Left ventricle myocardium inferior (tissue), 1 donor: ENCODE data around the gene REEP5. TPM values are rescaled to one million over a fixed set of nuclear protein-coding genes. Genes with fewer than 3 reads are reported as not detected.

Experiments used
- DNase-seq: peaks from one replicate; pipeline ENCODE4 v3.0.0-alpha.2; 2020
- H3K27ac ChIP-seq: fragments of 200-600 bp; replicated peaks from 2 replicates; pipeline ENCODE4 v1.8.0; 2021
- H3K27me3 ChIP-seq: fragments of 200-600 bp; 2 replicates; pipeline ENCODE4 v1.8.0; 2021; ENCODE audit warnings: low read depth
- H3K36me3 ChIP-seq: fragments of 200-600 bp; 2 replicates; pipeline ENCODE4 v1.8.0; 2021
- H3K4me1 ChIP-seq: fragments of 200-600 bp; 2 replicates; pipeline ENCODE4 v1.8.0; 2021
- H3K4me3 ChIP-seq: fragments of 200-600 bp; 2 replicates; pipeline ENCODE4 v1.8.0; 2021; ENCODE audit warnings: mild to moderate bottlenecking, moderate library complexity
- H3K9me3 ChIP-seq: fragments of 200-600 bp; replicated peaks from 2 replicates; pipeline ENCODE4 v1.8.0; 2021
- intact Hi-C: fragments of 100-400 bp; cut with micrococcal nuclease; formaldehyde crosslinking; loops from one replicate; pipeline ENCODE4 v1.11.0; 2022
- total RNA-seq: library from RNA; stranded (reverse); fragmentation: NEBNext Ultra II Directional; extraction: Animal tissue kit (Norgen Biotek cat#: 25700); gene quantifications from one replicate; pipeline ENCODE4 v1.2.1, GENCODE V29; 2021
- TF ChIP-seq, protein P1 (sequence below): fragments of 200-600 bp; IDR thresholded peaks from 2 replicates; pipeline ENCODE4 v1.8.0; 2021; ENCODE audit warnings: antibody characterized with exemption, mild to moderate bottlenecking, borderline replicate concordance
- donor health status: DM: no; HTN: yes; CAD: no; lungs with severe emphysema.

The REEP5 gene
- total RNA-seq, 1 donor from 2014 or later, result 137 TPM

DNA sequence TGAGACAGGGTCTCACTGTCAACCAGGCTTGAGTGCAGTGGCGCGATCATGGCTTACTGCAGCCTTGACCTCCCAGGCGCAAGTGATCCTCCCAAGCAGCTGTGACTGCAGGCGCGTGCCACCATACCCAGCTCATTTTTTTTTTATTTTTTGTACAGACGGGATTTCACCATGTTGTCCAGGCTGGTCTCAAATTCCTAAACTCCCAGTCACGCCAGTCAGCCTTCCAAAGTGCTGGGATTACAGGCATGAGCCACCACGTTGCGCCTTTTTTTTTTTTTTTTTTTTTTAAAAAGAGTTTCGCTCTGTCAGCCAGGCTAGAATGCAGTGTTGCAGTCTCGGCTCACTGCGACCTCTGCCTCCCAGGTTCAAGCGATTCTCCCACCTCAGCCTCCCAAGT is 88.1 kb downstream of the REEP5 start:
- Histone ChIP-seq H3K4me1 (no peaks in the 10 kb centered on the region), H3K4me3 (no peak overlapping the region), H3K36me3 (peaks cover 81% of the 10 kb centered on the region), H3K27me3 (no peaks in the 10 kb centered on the region), H3K9me3 (no peaks in the 10 kb centered on the region), H3K27ac (no peak overlapping the region)
- intact Hi-C loops, result no loop called here
- DNase-seq, result no peak
- TF ChIP-seq, protein P1, sequence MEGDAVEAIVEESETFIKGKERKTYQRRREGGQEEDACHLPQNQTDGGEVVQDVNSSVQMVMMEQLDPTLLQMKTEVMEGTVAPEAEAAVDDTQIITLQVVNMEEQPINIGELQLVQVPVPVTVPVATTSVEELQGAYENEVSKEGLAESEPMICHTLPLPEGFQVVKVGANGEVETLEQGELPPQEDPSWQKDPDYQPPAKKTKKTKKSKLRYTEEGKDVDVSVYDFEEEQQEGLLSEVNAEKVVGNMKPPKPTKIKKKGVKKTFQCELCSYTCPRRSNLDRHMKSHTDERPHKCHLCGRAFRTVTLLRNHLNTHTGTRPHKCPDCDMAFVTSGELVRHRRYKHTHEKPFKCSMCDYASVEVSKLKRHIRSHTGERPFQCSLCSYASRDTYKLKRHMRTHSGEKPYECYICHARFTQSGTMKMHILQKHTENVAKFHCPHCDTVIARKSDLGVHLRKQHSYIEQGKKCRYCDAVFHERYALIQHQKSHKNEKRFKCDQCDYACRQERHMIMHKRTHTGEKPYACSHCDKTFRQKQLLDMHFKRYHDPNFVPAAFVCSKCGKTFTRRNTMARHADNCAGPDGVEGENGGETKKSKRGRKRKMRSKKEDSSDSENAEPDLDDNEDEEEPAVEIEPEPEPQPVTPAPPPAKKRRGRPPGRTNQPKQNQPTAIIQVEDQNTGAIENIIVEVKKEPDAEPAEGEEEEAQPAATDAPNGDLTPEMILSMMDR, result no peak

DNA sequence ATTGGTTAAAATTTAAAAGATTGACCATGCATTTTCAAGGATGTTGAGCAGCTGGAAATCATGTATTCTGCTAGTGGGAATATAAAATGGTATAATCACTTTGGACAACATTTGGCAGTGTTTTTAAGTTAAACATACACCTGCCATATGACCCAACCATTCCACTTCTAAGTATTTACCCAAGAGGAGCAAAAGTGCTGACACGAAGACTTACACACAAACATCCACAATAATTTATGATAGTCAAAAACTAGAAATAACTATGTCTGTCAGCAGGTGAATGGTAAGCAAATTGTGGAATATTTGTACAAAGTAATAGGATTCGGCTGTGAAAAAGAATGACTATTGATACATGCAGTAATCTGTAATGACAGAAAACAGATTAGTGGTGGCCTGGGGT is 91.6 kb downstream of the REEP5 start:
- intact Hi-C loops, result no loop called here
- Histone ChIP-seq H3K9me3 (no peaks in the 10 kb centered on the region), H3K4me3 (no peak overlapping the region), H3K36me3 (peaks cover 80% of the 10 kb centered on the region), H3K27me3 (no peaks in the 10 kb centered on the region), H3K27ac (no peak overlapping the region), H3K4me1 (no peaks in the 10 kb centered on the region)
- DNase-seq, result no peak
- TF ChIP-seq, protein P1, result no peak

Other genes with a start within 250 kb of the REEP5 start
- 33.4 TPM for gene APC, start 184.3 kb downstream of the REEP5 start, total RNA-seq
- gene SRP19, start 60.9 kb downstream of the REEP5 start, total RNA-seq, result 31.6 TPM
- 19.2 TPM for gene DCP2, start 54.6 kb upstream of the REEP5 start, total RNA-seq